ENCODE results near the gene XPO6.

The XPO6 gene

DNA sequence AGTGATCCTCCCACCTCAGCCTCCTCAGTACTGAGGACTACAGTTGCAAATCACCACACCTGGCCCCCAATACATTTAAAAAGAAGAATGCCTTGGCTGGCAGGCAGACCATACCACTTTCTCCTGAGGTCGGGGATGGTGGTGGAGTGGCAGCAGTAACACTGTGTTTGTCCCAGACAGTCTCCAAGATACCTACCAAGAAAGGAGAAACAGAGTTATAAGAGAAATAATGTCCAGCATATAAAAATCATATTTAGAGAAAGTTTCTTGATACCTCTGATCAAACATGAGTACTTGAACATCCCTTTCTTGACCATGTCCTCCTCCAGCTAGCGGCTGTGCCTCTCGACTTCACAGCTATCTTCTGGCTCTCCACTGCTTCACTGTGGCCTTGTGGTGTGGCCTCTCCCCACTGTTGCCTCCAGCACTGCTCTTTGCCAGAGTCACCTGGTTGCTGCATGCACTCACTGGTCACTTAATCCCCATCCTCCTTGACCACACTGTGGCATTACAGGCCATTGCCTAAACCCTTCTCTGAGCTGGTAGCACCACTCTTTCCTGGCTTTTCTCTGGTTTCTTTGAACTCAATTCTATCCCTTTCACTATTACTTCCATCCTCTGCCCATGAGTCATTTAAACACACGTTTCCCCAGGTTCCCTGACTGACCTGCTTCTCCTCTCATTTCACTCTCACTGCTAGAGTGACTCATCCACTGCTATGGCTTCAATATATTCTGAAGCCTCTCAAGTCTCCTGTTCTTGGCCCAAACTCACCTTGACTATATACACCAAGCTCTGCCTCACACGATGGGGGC is 45.2 kb downstream of the XPO6 start:
- Histone ChIP-seq H3K9me2 (replicated peaks; ENCODE audit: low read depth, low read length) (no peaks in the 10 kb centered on the region), H3K79me2 (ENCODE audit: insufficient read depth, low read length) (peaks cover 6% of the 10 kb centered on the region; the same call in 1 of the 2 replicates), H3K4me3 (ENCODE audit: low read length, poor library complexity, severe bottlenecking) (no peak overlapping the region), H3K4me2 (ENCODE audit: low read depth, low read length, poor library complexity, severe bottlenecking) (no peak overlapping the region), H2AFZ (ENCODE audit: low read length) (no peak overlapping the region), H3K27me3 (ENCODE audit: insufficient read depth, low read length, poor library complexity, severe bottlenecking) (no peaks in the 10 kb centered on the region), H3K36me3 (ENCODE audit: insufficient read depth, low read length) (peaks cover 89% of the 10 kb centered on the region; the same call in 1 of the 2 replicates), H3K4me1 (ENCODE audit: insufficient read depth, low read length, poor library complexity, severe bottlenecking) (no peaks in the 10 kb centered on the region), H3F3A (ENCODE audit: low read depth) (no peaks in the 10 kb centered on the region), H4K20me1 (ENCODE audit: insufficient read depth, low read length, poor library complexity, severe bottlenecking) (peaks cover 17% of the 10 kb centered on the region), H3K9me3 (ENCODE audit: insufficient read depth, low read depth, low read length) (no peaks in the 10 kb centered on the region), H3K9ac (ENCODE audit: low read depth, low read length, poor library complexity, severe bottlenecking) (no peak overlapping the region)
- TF ChIP-seq EZH2phosphoT487 (IDR thresholded peaks at IDR 0.05; ENCODE audit: borderline replicate concordance): no peak
- TF ChIP-seq, protein P1, sequence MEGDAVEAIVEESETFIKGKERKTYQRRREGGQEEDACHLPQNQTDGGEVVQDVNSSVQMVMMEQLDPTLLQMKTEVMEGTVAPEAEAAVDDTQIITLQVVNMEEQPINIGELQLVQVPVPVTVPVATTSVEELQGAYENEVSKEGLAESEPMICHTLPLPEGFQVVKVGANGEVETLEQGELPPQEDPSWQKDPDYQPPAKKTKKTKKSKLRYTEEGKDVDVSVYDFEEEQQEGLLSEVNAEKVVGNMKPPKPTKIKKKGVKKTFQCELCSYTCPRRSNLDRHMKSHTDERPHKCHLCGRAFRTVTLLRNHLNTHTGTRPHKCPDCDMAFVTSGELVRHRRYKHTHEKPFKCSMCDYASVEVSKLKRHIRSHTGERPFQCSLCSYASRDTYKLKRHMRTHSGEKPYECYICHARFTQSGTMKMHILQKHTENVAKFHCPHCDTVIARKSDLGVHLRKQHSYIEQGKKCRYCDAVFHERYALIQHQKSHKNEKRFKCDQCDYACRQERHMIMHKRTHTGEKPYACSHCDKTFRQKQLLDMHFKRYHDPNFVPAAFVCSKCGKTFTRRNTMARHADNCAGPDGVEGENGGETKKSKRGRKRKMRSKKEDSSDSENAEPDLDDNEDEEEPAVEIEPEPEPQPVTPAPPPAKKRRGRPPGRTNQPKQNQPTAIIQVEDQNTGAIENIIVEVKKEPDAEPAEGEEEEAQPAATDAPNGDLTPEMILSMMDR (conservative IDR thresholded peaks at IDR 0.05; ENCODE audit: low read length): no peak

DNA sequence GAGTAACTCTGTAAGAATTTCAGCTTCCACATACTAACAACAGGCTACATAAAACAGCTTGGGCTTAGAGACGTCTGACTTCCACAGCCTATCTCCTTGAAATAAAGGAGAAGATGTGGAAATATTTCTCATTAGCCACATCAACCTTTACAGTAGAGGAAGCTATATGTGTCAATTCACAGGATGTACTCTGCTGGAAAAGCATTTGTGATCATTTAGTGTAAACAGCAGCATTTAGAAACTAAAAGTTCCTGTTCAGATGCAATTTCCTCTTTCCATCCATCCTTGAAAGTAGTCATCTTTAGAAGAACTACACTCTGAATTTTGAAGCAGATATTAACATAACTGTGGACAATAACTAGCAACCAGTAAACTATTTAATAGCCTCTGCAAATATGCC is 46.2 kb downstream of the XPO6 start:
- Histone ChIP-seq H3K4me3 (ENCODE audit: low read length, poor library complexity, severe bottlenecking) (no peak overlapping the region), H3K79me2 (ENCODE audit: insufficient read depth, low read length) (peaks cover 14% of the 10 kb centered on the region), H4K20me1 (ENCODE audit: insufficient read depth, low read length, poor library complexity, severe bottlenecking) (peaks cover 19% of the 10 kb centered on the region), H3K9me2 (replicated peaks; ENCODE audit: low read depth, low read length) (no peaks in the 10 kb centered on the region), H2AFZ (ENCODE audit: low read length) (no peak overlapping the region), H3K27me3 (ENCODE audit: insufficient read depth, low read length, poor library complexity, severe bottlenecking) (no peaks in the 10 kb centered on the region), H3K4me2 (ENCODE audit: low read depth, low read length, poor library complexity, severe bottlenecking) (no peak overlapping the region), H3F3A (ENCODE audit: low read depth) (no peaks in the 10 kb centered on the region), H3K4me1 (ENCODE audit: insufficient read depth, low read length, poor library complexity, severe bottlenecking) (no peaks in the 10 kb centered on the region), H3K9ac (ENCODE audit: low read depth, low read length, poor library complexity, severe bottlenecking) (no peak overlapping the region), H3K36me3 (ENCODE audit: insufficient read depth, low read length) (peaks cover 93% of the 10 kb centered on the region; the same call in 1 of the 2 replicates), H3K9me3 (ENCODE audit: insufficient read depth, low read depth, low read length) (no peaks in the 10 kb centered on the region)
- no peak for TF ChIP-seq EZH2phosphoT487 (IDR thresholded peaks at IDR 0.05; ENCODE audit: borderline replicate concordance)
- TF ChIP-seq, protein P1 (conservative IDR thresholded peaks at IDR 0.05; ENCODE audit: low read length): no peak

DNA sequence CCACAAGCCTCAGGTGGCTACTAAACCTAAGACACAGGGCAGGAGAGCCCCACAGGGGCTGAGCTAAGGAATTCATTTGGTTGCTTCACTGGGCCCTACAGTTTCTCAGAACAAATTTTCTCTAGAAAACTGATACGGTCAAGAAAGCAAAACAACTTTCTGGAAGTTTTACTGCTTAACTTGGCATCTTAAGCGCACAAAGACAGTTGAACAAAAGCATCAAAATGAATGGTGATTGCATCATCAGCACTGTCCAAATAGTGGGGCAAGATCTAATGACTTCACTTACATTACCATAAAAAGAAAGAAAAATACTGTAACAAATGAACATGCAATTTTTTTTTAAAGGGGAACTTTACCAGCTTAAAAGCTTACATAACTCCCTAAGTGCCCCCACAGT is 47.6 kb downstream of the XPO6 start:
- H3K9ac ChIP-seq (ENCODE audit: low read depth, low read length, poor library complexity, severe bottlenecking): no peak overlapping the region
- peaks cover 21% of the 10 kb centered on the region for H3K79me2 ChIP-seq (ENCODE audit: insufficient read depth, low read length)
- H3F3A ChIP-seq (ENCODE audit: low read depth): no peaks in the 10 kb centered on the region
- no peak overlapping the region for H2AFZ ChIP-seq (ENCODE audit: low read length)
- H3K4me3 ChIP-seq (ENCODE audit: low read length, poor library complexity, severe bottlenecking): no peak overlapping the region
- H3K27me3 ChIP-seq (ENCODE audit: insufficient read depth, low read length, poor library complexity, severe bottlenecking): no peaks in the 10 kb centered on the region
- no peaks in the 10 kb centered on the region for H3K9me3 ChIP-seq (ENCODE audit: insufficient read depth, low read depth, low read length)
- H3K4me2 ChIP-seq (ENCODE audit: low read depth, low read length, poor library complexity, severe bottlenecking): no peak overlapping the region
- TF ChIP-seq, protein P1 (conservative IDR thresholded peaks at IDR 0.05; ENCODE audit: low read length): no peak
- TF ChIP-seq EZH2phosphoT487 (IDR thresholded peaks at IDR 0.05; ENCODE audit: borderline replicate concordance): no peak
- H3K9me2 ChIP-seq (replicated peaks; ENCODE audit: low read depth, low read length): no peaks in the 10 kb centered on the region
- H3K36me3 ChIP-seq (ENCODE audit: insufficient read depth, low read length): peaks cover 80% of the 10 kb centered on the region; the same call in 1 of the 2 replicates
- H4K20me1 ChIP-seq (ENCODE audit: insufficient read depth, low read length, poor library complexity, severe bottlenecking): peaks cover 19% of the 10 kb centered on the region
- H3K4me1 ChIP-seq (ENCODE audit: insufficient read depth, low read length, poor library complexity, severe bottlenecking): no peaks in the 10 kb centered on the region
